ENCODE results near the gene BCR.

DNA sequence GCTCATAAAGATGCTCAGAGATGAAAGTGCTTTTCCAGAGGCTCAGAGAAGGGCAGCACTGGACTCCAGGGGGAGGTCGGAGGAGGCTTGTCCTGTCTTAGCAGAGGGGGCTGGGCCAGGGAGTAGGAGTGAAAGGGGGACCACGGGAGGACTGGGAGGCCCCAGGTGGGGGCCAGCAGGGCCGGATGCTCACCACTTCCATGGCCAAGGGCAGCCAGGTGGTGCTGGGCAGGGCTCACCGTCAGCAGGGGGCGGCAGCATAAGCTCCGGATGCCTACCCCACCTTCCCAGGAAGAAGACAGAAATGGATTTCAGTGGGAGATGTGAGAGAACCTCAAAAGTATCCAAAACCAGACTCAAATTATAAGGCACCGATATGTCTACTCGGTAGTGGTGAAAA, 24.0 kb upstream of the BCR start:
- TF ChIP-seq POLR2A (IDR thresholded peaks at IDR 0.05; ENCODE audit: low read depth, low read length), result no peak
- TF ChIP-seq POLR2AphosphoS5 (IDR thresholded peaks at IDR 0.05; ENCODE audit: low read depth, low read length), result no peak
- TF ChIP-seq TAF1 (IDR thresholded peaks at IDR 0.05; ENCODE audit: borderline replicate concordance, low read depth, low read length), result no peak

Data from GM12892 (cell line).